HG03565 (cell line): ENCODE results near the gene TWIST2.

Source experiments
- ATAC-seq: cut with Tn5 transposase; IDR thresholded peaks from one replicate; pipeline ENCODE4 v1.9.1; 2021; ENCODE audit warnings: mild to moderate bottlenecking, moderate library complexity; ENCODE audit not compliant: unreplicated experiment

TWIST2 gene

DNA sequence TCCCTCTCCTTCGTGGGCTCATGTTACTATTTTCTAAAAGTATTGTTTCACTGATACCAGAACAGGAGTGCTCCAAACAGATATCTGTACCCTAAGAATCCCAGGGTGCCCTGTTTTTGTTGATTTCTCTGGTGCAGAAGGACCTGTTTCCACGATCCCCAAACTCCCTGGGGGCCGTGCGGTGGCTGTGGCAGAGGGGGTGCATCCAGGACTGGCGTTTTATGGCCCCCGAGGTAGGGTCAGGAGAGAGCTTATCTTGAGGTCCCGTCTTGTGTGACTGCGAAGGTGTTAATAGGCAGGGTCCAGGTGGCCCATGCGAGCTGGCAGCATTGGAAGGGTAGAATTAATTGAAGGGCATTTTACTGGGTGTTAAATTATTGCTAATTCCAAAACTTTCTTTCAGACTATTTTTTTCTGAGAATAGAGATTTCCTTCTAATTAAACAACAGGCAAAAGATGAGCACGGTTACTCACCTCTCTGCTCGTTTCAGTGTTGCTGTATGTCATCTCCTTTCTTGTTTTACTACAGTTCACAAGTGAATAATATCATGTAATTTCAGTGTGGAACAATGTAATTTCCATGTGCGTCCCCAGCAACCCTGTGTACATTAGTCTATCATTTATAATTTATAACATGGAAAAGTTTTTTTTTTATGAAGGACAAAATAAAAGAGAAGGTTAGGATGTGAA lies 8.2 kb downstream of the TWIST2 start:
- no peak for ATAC-seq

DNA sequence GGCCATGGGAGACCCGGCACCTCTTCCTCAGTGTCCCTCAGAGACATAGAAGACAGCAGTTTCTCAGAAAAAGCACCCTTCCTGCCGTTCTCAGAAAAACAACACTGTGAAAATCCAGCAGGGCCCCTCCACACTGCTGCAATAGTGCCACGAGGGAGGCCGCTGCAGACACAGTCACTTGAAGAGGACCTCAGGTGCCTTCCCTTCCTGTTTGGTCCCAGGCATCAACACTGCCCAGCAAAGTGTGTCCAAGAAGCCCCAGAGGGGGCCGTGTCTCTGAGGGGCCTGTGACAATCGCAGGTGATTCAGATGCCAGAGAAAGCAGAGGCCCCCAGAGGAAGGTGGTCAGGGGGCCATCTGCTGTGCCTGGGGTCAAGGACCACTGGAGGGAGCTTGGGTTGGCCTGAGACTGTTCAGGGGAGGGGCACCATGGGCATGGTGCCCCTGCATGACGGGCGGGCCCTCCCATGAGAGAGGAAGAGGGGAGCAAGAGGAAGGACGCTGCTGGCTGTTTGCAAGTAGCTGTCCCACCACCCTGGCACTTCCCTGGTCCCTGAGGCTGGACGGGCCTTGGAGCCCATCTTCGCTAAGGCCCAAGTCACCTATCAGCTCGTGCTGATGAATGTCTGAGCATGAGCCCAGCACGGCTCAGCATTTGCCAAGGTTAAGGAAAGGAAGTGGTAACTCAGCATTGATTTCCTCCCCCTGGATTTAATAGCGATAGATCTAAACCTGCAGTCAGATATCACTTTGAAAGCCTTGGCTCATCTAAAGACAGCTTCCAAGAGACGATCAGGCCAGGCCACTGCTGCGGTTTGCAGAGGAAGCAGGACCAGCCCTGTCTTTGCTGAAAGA lies 9.1 kb downstream of the TWIST2 start:
- ATAC-seq = no peak

DNA sequence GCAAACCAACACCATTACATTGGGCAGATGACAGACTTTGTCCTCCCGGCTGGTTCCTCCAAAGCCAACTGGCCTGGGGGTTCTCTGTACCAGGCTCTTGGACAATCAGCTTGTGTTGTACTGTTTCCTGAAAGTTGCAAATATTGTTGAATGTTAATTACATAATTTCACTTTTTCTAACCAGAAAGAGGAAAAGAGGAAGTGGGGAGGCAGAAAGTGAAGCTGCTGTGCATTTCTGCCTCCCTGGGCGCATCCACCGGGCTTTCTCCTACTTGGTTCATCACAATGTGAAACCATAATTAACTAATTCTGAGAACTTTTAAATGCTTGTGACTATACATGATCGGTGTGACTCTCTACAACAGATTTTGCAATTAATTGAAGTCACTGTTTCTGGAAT lies 10.1 kb downstream of the TWIST2 start:
- no peak for ATAC-seq

DNA sequence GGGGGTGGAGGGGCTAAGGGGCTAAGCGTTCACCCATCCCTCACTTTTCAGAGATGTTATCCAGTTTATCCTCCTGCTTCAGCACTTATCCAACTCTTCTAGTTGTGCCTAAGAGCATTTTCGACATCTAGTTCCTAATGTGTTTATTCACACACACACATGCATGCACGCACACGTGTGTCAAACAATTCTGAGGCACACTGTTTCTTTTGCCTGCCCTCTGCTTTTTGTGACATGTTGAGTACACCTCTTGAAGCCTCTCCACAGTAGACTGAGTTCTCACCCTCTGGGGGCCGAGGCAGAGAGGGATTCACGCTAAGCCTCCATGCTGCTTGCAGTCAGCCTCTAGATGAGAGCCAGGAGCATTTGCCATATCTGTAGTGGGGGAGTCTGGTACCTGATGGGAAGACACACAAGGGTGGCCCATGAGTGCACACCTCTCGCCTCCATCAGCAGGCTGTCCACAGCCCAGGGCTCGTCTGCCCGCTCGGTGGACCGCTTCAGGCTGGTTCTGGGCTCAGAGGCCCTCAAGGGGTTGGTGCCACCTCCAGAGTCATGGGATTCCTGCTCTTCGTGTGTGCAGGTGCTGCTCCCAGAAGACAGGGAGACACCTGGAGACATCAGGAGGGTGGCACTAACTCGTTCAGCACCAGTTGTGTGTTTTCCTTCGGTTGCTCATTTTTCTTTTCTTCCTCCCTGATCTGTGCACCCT lies 11.9 kb downstream of the TWIST2 start:
- no peak for ATAC-seq

DNA sequence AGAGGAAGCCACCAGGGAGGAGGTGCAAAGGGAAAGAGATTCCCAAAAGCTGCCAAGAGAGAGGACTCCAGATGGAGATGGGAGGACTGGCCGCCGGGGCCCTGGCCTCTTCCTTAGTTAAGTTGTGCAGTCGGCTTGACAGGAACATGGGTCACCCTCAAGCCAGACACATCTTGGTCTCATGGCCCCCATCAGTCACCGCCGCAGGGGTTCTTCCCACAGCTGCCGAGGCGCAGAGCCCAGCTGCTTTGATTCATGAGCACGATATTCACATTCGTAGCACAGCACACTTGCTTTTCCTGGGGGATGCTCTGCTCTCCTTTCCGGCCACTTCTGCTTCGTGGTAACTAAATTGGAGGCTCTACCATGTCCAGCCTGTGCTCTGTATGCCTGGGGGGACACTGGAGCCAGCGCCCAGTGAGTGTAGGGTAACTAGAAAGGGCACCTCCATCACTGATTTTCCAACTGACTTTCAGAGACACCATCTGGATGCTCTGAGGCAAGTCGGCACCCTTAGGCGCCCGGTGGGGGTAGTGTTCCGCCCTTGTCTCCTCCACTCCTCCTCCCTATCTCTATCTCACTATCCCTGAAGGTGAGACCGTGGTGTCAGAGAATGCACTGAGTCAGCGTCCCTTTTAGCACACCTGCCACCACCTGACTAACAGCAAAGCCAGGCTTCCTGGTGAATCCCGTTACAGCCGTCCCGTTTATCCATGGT lies 13.3 kb downstream of the TWIST2 start:
- ATAC-seq = no peak

DNA sequence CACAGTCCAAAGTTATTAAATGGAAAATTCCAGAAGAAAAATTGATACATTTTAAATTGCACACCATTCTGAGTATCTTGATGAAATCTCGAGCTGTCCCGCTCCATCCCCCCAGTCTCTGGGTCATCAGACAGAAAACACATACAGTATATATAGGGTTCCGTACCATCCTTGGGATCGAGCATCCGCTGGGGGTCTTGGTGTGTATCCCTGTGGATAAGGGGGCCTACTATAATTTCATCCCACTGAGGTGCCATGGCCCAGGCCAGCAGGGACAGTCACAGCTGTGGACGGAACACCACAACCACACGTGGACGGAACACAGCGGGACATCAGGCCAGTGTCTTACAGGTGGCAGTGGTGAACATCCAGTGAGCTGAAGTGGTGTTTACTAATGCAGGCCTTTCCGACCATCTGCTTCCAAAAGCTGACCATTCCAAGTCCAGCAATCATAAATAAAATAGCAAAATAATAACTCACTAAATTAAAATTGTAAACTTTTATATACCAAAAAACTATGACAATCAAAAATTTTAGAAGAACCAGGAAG lies 14.0 kb downstream of the TWIST2 start:
- no peak for ATAC-seq

DNA sequence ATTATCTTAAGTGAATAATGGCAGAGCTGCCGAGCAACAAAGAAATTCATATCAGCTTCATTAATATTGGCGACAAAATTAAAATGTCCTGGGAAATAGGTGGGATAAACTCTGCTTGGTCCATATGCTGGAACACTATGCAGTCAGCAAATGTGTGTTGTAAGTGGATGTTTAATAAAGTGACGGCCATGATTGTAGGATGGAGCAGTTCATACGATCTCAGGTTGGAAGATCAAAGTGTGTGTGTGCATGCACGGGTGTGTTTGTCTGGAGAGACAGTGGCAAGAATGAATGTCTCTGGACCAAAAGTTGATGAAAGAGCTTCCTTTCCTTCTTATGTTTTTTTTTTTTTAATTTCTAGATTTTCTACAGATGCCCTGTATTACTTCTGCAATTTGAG lies 14.8 kb downstream of the TWIST2 start:
- ATAC-seq = no peak

DNA sequence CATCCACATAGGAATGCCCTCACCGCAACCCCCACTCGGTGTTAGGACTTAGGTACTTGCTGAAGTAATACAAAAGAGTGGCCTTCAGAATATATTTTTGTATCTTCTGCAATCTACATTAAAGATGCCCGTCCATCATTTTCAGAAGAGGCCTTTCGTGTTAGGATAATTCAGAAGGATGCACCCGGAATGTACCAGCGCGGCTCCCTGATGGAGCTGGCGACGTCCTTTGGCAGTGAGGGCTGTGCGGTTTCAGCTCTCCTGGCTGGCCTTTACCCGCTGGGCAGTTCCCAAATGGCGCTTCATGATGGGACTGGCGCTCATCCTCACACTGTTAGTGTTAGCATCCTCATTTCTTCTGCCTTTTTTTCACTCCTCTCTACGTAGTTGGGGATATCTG lies 15.3 kb downstream of the TWIST2 start:
- ATAC-seq = no peak

DNA sequence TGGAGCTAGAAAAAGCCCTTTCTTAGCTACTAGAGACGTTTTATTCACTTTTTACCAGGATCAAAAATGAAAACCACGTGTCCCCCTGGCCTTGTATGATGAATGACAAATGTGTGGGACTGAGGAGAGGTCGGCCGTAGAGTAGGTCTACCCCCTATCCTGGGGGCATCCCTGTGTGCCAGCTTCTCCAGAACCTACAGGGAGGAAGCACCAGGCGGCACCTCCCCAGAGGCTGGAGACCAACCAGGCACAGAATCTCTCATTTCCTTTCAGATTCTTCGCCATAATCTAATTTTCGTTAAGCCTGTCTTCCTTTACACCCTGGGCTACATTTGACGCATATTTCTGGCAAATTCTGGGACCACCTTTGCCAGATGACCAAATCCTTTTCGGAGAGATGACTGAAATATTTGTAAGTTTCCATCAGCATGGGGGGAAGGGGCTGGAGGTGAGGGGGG lies 15.9 kb downstream of the TWIST2 start:
- ATAC-seq = no peak

DNA sequence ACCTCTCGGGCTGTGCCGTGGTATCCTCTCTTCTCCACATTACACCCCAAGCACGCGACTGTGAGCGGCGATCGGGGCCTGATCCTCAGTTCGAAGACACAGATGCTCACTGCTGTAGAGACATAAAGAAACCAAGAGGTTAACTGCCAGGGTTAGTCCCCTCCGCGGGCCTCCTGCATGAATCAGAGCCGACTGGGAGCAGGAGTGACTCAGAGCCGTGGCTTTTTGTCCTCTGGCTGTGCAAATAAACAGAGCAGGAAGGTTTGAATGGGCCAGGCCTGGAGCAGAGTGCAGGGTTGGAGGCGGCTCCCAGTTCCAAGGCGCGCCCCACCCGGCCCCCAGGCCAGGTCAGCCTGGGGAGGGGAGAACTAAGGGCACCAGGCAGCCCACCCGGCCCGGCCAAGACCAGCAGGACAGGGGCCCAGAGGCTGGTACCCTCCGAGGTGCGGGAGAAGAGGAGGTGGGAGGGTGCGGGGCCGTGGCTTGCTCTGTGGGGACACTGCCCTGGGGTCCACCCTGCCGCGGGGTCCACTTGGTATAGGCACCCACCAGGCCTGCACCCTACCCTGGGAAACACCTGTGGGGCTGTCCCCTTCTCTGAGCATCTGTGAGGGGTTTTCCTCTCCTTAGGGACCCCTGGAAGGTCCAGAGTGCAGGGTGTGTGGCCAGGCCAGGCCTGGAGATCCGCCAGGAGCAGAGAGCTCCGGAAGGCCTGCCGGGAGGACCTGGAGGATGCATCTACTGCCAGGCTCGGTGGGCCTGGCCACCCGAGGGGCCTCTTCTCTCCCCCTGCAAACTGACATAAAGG lies 16.5 kb downstream of the TWIST2 start:
- no peak for ATAC-seq

DNA sequence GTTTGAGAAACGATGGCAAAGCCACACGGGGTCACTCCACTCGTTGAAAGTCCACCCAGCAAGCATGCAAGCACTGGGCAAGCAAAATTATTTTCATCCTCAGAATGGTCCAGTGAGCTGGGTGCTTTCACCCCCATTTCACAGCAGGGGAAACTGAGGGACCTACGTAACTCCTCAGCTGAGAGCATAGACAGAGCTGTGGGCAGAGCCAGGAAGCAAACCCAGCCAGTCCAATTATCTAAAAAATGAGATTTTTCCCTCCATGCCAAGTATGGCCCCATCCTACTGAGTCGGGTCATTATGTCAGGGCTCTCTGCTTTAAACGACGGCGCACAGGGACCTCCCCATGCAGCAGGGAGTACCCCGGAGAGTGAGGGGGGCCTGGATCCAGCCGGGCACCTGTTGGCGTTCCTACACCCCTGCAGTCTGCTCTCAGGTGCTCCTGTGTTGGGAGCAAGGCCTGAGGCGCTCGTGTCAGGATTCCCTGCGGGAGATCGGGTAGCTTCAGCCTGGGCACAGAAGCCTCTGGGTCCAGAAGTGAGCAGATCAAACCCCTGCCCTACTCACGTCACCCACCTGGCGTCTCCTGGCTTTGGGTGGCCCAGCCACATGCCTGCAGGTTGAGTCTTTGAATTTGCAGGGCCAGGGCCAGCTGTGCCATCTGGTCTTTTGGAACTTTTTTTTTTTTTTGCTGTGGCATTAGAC lies 17.3 kb downstream of the TWIST2 start:
- no peak for ATAC-seq

DNA sequence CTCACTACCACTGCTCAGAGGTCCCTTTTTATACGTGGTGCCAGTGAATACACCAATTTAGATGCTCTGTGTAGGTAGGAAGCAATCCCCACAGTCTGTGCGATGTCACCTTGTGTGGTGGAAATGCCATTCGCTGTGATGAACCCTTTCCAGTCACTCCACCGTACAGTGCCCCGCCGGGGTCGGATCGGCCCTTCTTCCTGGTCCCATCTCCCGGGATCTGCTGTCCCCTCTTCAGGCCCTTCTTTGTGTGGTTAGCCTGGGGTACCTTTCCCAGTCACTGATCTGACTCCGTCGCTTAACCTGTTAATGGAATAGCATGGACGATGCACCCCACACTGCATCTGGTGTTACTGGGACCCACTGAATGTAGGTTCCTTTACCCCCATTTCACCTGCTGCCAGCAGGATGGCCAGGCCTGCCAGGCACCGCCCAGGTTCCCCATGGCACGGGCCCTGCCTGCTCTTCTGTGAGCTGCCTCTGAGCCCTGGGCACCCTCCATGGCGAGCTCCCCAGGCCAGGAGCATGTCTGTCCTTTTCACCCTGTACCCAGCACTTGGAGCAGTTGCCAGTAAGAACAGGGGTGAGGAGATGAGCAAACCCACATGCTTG lies 18.0 kb downstream of the TWIST2 start:
- ATAC-seq = no peak

DNA sequence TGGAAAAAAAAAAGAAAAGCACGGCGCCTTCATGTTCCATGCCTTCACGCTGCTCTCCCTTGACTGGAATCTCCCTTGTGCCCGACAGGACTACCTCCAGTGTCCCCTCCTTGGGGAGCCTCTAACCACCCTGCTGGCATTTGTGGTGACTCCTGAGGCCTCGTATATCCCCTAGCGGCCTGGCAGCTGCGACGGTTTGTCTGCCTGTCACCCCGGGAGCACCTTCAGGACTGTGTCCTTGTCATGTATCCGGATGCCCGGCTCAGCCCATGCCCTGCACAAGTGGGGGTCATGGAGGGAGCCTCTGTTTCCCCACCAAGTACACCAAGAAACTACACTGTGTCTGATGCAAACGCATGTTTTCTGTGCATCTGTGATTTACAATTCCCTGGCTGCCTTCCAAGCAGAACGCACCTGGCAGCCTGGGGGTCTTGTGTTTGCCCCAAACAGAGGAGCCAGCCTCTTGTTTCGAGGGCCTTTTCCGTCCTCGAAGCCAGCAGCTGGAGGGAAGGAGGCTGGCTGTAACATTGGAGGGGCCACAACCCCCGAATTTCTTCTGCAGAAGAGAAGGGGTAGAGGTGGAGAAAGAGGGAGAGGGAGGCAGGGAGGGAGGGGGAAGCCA lies 18.9 kb downstream of the TWIST2 start:
- no peak for ATAC-seq

DNA sequence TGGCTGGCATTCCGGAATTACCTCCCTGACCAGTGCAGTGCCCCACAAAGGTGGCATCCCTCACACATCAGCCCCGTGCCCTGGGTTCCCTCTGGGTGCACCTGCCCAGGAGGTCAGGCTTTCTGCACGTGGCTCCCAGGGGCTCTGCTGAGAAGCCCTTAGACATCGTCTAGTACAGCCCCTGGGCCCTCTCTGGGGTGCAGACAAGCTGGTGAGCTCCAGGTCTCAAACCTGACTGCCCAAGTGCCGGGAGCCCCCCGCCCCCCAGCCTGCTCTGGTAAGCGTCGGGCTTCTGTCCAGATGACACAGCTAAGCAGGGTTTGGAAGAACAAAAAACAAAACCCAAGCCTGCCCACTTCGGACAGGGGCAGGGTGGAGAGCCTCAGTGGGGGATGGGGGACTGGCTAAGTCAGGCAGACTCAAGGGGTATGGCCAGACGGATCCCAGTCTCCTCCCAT lies 20.2 kb downstream of the TWIST2 start:
- ATAC-seq = no peak

DNA sequence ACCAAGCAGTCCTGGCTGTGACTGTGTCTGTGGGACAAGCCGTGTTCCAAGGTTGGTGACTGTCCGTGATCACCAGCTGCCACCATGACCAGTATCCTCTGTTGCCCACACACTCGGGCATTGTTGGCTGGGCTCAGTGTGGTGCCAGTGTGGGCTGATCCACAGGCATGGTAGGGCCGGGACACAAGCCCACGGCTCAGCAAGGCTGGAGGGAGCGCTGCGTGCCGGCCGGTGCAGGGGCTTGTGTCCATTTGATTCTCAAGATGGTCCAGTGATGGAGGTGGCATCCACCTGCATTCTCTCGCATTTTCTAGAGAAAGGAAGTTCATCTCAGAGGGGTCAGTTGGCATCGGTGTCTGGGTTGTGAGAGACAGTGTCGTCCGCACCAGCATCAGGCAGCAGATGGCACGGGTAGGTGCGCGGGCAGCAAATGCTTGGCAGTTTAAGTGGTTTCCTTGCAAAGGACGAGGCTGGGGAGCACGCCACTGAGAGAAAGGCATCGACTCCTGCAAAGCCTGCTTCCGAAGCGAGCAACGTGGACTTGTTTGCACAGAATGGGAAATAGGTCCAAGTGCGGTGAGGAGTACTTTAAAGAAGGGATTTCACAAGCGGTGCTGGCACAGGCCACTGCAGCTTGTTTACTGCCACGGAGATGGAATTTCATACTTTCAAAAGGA lies 20.9 kb downstream of the TWIST2 start:
- no peak for ATAC-seq

DNA sequence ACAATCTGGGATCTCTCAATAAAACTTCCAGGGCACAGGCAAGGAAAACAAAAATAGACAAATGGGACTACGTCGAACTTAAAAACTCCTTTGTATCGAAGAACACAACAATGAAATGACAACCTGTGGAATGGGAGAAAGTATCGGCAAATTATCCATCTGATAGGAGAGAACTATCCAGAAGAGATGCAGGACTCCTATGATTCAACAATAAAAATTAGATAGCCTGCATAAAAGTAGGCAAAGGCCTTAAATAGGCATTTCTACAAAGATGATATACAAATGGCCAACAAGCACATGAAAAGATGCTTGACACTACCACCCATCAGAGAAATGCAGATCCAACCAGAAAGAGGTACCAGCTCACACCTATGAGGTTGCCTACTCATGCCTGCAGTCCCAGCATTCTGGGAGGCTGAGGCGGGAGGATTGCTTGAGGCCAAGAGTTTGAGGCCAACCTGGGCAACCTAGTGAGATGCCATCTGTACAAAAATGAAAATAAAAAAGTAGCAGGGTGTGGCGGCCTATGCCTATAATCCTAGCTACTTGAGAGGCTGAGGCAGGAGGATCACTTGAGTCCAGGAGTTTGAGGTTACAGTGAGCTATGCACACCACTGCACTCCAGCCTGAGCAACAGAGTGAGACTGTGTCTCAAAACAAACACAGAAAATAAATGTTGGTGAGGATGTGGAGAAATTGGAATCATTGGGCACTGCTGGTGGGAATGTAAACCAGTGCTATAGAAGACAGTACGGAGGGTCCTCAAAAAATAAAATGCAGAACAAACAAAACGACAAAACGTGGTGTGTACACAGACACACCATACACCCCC lies 21.6 kb downstream of the TWIST2 start:
- ATAC-seq = no peak

DNA sequence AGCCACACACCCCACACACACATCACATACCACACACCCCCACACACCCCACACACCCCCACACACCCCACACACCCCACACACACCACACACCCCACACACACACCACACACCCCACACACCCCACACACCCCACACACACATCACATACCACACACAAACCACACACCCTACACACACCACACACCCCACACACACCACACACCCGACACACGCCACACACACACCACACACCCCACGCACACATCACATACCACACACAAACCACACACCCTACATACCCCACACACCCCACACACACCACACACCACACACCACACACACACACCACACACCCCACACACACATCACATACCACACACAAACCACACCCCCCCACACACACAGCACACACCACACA lies 22.4 kb downstream of the TWIST2 start:
- no peak for ATAC-seq
